Activated B cell treated with CpG ODN at 0.5 μM for 24 hours (primary cell): ENCODE data around the gene ACVR1B. TPM values are rescaled to one million over a fixed set of nuclear protein-coding genes. Genes with fewer than 3 reads are reported as not detected.

Source experiments
- ATAC-seq: fragments of 200-7000 bp; cut with Tn5 transposase; one replicate; pipeline ENCODE4 v1.10.0; 2021; ENCODE audit warnings: low read depth, mild to moderate bottlenecking, moderate library complexity
- CTCF ChIA-PET: fragments of 350-600 bp; sonication (Branson Sonifier 250); formaldehyde crosslinking; loops from one replicate; lab custom pipeline; 2021; ENCODE audit warnings: antibody characterized with exemption; lab: Charles Lee
- POLR2A ChIA-PET: fragments of 350-600 bp; sonication (Branson Sonifier 250); formaldehyde crosslinking; loops from one replicate; lab custom pipeline; 2021; ENCODE audit warnings: antibody characterized with exemption; lab: Charles Lee
- DNase-seq: peaks from one replicate; pipeline ENCODE4 v3.0.0; 2022
- H3K27ac Mint-ChIP-seq: one replicate; pipeline ENCODE4 v1.8.0; 2020; ENCODE audit warnings: mixed read lengths
- H3K27me3 Mint-ChIP-seq: one replicate; pipeline ENCODE4 v1.8.0; 2021; ENCODE audit warnings: mixed read lengths
- H3K36me3 Mint-ChIP-seq: one replicate; pipeline ENCODE4 v1.8.0; 2021; ENCODE audit warnings: low read depth, mixed read lengths
- H3K4me1 Mint-ChIP-seq: one replicate; pipeline ENCODE4 v1.8.0; 2021; ENCODE audit warnings: mixed read lengths
- H3K4me3 Mint-ChIP-seq: one replicate; pipeline ENCODE4 v1.8.0; 2020; ENCODE audit warnings: mild to moderate bottlenecking, mixed read lengths
- H3K9me3 Mint-ChIP-seq: one replicate; pipeline ENCODE4 v1.8.0; 2020; ENCODE audit warnings: mixed read lengths
- intact Hi-C: fragments of 100-400 bp; cut with micrococcal nuclease; formaldehyde crosslinking; loops from one replicate; pipeline ENCODE4 v1.15.1; 2024
- total RNA-seq: library from RNA; stranded (reverse); gene quantifications from 2 replicates; pipeline ENCODE4 v1.2.3, GENCODE V29; 2022
- TF ChIP-seq, protein P1 (sequence below): fragments of 200-600 bp; IDR thresholded peaks from one replicate; pipeline ENCODE4 v1.8.0; 2022; ENCODE audit warnings: antibody characterized with exemption, mild to moderate bottlenecking

Gene ACVR1B
- total RNA-seq, 1 donor from 2014 or later: 10.0 TPM

DNA sequence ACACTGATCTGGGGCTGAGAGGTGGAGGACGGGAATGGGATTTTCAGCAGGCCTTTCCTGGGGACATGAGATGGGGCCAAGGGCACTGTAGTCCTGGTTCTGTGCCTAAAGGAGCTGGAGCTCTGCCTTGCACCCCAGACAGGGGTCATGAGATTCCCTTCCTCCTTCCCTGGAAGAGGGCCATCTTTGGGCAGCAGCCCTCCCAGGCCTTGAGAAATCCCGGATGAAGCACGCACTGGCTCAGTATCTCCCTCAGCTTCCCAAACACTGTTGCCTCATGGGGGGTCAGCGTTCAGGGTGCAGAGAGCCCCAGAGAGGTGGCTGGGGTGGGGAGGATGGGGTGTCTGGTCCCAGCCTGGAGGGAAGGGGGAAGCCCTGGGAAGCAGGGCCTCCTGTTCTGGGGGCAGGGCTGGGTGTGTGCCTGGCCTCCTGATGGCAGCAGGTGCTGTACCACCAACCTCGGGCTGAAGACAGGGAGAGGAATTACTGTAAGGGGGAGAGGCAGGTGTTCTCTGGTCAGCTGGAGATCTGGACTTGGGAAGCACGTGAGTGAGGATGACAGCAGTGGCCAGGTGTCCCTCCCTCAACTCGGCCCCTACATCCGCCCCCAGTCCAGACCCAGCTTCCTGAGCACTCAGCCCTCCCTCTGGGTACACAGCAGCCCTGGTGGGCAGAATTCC, 91.3 kb downstream of the ACVR1B start:
- no peak for DNase-seq
- Mint-ChIP-seq H3K9me3 (no peaks in the 10 kb centered on the region), H3K4me1 (peaks cover 69% of the 10 kb centered on the region), H3K27me3 (no peaks in the 10 kb centered on the region), H3K4me3 (no peak overlapping the region), H3K27ac (peak overlapping the region; percentile 50), H3K36me3 (peaks cover 17% of the 10 kb centered on the region)
- TF ChIP-seq, protein P1, sequence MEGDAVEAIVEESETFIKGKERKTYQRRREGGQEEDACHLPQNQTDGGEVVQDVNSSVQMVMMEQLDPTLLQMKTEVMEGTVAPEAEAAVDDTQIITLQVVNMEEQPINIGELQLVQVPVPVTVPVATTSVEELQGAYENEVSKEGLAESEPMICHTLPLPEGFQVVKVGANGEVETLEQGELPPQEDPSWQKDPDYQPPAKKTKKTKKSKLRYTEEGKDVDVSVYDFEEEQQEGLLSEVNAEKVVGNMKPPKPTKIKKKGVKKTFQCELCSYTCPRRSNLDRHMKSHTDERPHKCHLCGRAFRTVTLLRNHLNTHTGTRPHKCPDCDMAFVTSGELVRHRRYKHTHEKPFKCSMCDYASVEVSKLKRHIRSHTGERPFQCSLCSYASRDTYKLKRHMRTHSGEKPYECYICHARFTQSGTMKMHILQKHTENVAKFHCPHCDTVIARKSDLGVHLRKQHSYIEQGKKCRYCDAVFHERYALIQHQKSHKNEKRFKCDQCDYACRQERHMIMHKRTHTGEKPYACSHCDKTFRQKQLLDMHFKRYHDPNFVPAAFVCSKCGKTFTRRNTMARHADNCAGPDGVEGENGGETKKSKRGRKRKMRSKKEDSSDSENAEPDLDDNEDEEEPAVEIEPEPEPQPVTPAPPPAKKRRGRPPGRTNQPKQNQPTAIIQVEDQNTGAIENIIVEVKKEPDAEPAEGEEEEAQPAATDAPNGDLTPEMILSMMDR: no peak
- ATAC-seq: no peak
- CTCF ChIA-PET: interaction anchor here (1.6 to 2.3 kb wide), 3 partner anchors 8 to 18 kb away, joined by 5 to 14 read pairs (median 6); partner anchors contain the start of gene NR4A1
- intact Hi-C loops: loop anchor here (1.0 kb wide), 1 partner anchor 7 kb away; no protein-coding TSS in a partner anchor
- POLR2A ChIA-PET: interaction anchor here (0.6 to 6.6 kb wide), 4 partner anchors 8 to 1416 kb away, joined by 3 to 94 read pairs (median 4); partner anchors contain the start of gene NR4A1

DNA sequence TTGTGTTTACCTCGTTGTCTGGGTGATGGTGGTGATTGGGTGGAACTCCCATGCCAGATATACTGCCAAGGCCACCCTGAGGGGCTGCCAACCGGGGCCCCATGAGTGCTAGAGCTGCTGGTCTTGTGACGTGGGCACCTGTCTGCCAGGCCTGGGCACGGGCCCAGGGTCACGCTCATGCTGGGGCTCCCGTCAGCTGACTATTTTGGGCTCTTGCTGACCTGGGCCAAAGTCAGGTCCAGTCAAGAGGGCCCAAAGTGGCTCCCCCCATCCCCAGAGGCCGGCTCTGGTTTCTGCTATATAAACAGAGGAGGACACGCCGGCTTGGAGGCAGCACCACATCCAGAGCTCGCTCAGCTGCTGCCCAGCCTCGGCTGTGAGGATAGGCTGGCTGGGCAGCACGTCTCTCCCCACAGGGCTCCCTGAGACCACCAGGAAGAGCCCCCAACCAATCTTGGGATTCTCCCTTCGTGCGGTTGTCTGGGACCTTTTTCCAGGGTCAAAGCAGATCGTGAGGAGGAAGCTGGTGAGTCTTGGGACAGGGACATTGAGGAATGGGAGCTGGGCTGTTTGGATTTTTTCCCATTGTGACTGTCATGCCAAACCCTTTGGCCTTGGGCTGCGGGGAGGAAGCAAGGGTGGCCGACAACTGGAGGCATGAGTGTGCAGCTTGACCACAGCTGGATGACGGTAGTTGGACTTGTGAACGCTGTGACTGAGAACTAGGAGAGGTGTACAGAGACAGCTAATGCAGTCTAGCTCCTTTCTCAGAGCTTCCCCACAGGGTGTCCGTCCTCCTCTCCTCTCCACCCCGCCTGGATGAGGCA, 92.1 kb downstream of the ACVR1B start:
- Mint-ChIP-seq H3K36me3 (peaks cover 17% of the 10 kb centered on the region), H3K27me3 (no peaks in the 10 kb centered on the region), H3K9me3 (no peaks in the 10 kb centered on the region), H3K4me1 (peaks cover 62% of the 10 kb centered on the region), H3K27ac (no peak overlapping the region), H3K4me3 (no peak overlapping the region)
- no peak for DNase-seq
- TF ChIP-seq, protein P1: no peak
- ChIA-PET POLR2A (interaction anchor here (0.7 kb wide), 1 partner anchor 11 kb away, joined by 3 read pairs; no protein-coding TSS in a partner anchor), CTCF (interaction anchor here (1.2 to 1.8 kb wide), 4 partner anchors 11 to 73 kb away, joined by 3 to 6 read pairs (median 4); no protein-coding TSS in a partner anchor)
- ATAC-seq: no peak
- intact Hi-C loops: no loop called here

DNA sequence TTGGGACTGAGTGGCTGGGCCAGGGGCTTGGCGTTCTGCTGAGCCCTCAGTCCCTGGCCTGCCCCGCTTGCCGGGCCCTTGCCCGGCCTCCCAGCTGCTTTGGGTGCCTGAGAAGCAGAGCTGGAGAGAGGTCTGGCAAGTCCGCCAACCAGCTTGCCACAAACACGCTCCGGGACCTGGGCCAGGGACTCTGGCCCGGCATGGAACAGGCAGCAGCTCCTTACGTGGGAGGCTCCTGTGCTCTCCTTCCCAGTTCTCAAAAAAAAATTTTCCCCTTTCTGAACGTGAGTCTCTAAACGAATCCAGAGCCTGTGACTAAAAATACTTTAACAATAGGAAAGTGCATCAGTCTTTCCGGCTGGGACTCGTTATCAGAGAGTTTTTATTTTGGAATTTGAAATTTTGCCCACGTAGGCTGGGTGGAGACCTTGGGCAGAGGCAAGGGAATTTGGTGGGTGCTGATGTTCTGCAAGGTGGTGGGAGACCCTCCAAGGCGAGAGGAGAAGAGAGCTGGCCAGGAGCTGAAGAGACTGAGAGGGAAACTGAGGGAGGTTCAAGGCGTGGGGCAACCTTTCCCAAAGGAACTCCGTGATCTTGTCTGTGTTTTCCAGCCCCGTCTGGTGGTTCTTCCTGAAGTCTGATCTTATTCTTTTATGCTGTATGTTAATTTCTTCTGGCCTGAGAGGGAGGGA, 92.9 kb downstream of the ACVR1B start:
- DNase-seq (no peak), ATAC-seq (no peak)
- intact Hi-C loops: no loop called here
- Mint-ChIP-seq H3K4me1 (peaks cover 58% of the 10 kb centered on the region), H3K27me3 (no peaks in the 10 kb centered on the region), H3K27ac (no peak overlapping the region), H3K9me3 (no peaks in the 10 kb centered on the region), H3K4me3 (no peak overlapping the region), H3K36me3 (peaks cover 17% of the 10 kb centered on the region)
- ChIA-PET CTCF (interaction anchor here (1.2 to 1.8 kb wide), 4 partner anchors 12 to 72 kb away, joined by 3 to 6 read pairs (median 4); no protein-coding TSS in a partner anchor), POLR2A (no interaction called here)
- TF ChIP-seq, protein P1: no peak

DNA sequence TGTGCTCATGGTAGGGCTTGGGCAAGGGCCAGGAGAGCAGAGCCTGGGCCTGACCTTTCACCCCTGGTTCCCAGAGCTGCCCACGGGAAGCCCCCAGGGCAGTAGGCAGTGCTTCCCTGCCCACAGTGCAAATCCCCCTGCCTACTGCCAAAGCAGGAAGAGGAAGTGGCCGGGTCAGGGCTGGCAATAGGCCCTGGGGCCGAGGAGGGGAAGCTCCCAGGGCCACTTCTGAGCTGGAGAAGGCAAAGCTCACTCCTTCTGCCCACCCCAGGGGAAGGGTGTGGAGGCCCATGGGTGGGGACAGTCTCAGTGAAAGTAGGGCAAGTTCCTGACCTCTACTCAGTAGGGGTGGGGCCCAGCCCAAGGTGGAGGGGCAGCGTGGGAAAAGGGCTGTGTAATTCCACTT, 94.3 kb downstream of the ACVR1B start:
- DNase-seq: no peak
- no peaks in the 10 kb centered on the region for H3K27me3 Mint-ChIP-seq
- peaks cover 17% of the 10 kb centered on the region for H3K36me3 Mint-ChIP-seq
- TF ChIP-seq, protein P1: no peak
- CTCF ChIA-PET: interaction anchor here (0.8 kb wide), 1 partner anchor 24 kb away, joined by 4 read pairs; no protein-coding TSS in a partner anchor
- peaks cover 58% of the 10 kb centered on the region for H3K4me1 Mint-ChIP-seq
- no peak overlapping the region for H3K27ac Mint-ChIP-seq
- intact Hi-C loops: no loop called here
- POLR2A ChIA-PET: interaction anchor here (0.5 to 1.2 kb wide), 2 partner anchors 9 to 1092 kb away, joined by 3 read pairs; no protein-coding TSS in a partner anchor
- H3K9me3 Mint-ChIP-seq: no peaks in the 10 kb centered on the region
- ATAC-seq: no peak
- no peak overlapping the region for H3K4me3 Mint-ChIP-seq

Other genes starting within 250 kb of the ACVR1B start
- 0.39 and 0.69 TPM in 2 replicates for gene FIGNL2, start 103.0 kb upstream of the ACVR1B start, total RNA-seq
- gene ANKRD33, start 63.6 kb upstream of the ACVR1B start, total RNA-seq: not detected in 2 replicates
- not detected in 2 replicates for gene ACVRL1, start 44.2 kb upstream of the ACVR1B start, total RNA-seq
- gene TAMALIN, start 55.2 kb downstream of the ACVR1B start, total RNA-seq: 47.6 and 52.8 TPM in 2 replicates
- gene NR4A1, start 99.7 kb downstream of the ACVR1B start, total RNA-seq: 18.8 and 24.2 TPM in 2 replicates
- 25.6 and 32.5 TPM in 2 replicates for gene ATG101, start 118.3 kb downstream of the ACVR1B start, total RNA-seq
- gene SMIM41, start 128.0 kb downstream of the ACVR1B start, total RNA-seq: 0.24 TPM in 1 of 2 replicates, not detected in the other
- gene KRT80, start 240.3 kb downstream of the ACVR1B start, total RNA-seq: not detected in 2 replicates